WI38 (cell line): ENCODE data around the gene SYNCRIP.
"Not testable (repeated sequence)": the region's sequence is repeated elsewhere in the genome, so short reads cannot be mapped to it uniquely, and the experiment has no call there.

Experiments
- H3K4me3 ChIP-seq: 2 replicates; pipeline ENCODE4 v1.5.1; 2011; ENCODE audit warnings: low read depth, mild to moderate bottlenecking, control low read depth, low read length
- CTCF ChIP-seq: IDR thresholded peaks from 2 replicates; pipeline ENCODE4 v1.5.1; 2012; ENCODE audit warnings: low read depth, mild to moderate bottlenecking, control low read depth, low read length

Gene SYNCRIP

GRCh38 chr6:85565736-85566135 is 77.0 kb downstream of the SYNCRIP start:
- no peak overlapping the region for H3K4me3 ChIP-seq
- TF ChIP-seq CTCF, result no peak

DNA sequence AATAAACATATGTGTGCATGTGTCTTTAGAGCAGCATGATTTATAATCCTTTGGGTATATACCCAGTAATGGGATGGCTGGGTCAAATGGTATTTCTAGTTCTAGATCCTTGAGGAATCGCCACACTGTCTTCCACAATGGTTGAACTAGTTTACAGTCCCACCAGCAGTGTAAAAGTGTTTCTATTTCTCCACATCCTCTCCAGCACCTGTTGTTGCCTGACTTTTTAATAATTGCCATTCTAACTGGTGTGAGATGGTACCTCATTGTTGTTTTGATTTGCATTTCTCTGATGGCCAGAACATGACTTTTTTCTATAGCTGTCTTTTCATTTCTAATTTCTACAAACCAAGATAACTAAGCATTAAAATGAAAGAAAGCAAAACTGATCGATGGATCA is 78.5 kb downstream of the SYNCRIP start:
- not testable (repeated sequence) for H3K4me3 ChIP-seq
